ENCODE measurements around the gene TMC3.
"Not testable (repeated sequence)": the region's sequence is repeated elsewhere in the genome, so short reads cannot be mapped to it uniquely, and the experiment has no call there.

TMC3 gene

DNA sequence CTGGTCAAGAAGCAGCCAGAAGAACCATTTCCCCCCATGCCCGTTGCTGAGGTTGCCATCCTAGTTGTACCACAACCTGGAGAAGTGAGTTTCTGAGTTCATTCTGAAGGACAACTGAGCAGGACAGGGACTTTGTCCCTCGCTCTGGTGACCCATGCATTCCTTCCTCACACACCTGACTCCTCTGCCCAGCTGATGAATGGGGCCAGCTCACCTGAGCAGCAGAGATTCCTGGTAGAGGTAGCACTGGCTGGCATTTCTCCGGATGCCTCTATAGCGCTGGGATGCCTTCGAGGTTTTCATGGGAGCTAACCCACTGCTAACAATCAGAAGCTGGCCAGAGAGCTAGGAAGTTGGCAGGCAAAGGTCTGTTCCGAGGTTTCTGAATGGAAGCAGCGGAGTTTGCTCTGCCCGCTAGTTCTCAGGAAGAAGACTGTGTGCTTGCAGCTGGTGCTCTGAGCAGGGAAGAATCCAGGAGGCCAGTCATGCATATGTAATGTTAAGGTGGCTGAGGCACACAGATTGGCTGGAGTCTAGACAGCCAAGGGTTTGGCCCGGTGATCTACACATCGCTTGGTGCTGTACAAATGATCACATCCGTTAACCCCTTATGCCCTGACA, at the start of gene TMC3:
Gene TMC3, minus strand, starts transcription at position 439 of the 621 bp plus-strand sequence. Its CDS starts 136 bp downstream, at position 303.
- DNase-seq = no peak
- no peak for ATAC-seq

DNA sequence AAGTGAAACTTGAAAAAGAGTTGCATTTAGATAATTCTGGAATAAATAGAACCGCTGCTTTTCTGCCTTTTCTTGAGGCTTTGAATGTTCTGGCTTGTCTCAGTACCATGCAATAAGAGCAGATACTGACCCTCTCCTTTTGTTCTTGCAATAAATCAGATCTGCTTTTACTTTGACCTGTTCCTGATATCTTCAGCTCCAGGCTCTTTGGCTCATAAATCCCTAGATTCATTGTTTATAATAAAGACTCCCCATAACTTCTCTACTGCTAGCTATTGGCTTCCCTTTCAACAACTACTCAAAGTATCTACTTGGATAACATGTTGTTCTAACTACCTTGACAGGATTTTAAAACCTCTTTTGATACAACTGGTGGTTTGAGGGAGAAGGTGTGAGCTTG, 47.4 kb upstream of the TMC3 start:
- DNase-seq (no peak), ATAC-seq (no peak)

DNA sequence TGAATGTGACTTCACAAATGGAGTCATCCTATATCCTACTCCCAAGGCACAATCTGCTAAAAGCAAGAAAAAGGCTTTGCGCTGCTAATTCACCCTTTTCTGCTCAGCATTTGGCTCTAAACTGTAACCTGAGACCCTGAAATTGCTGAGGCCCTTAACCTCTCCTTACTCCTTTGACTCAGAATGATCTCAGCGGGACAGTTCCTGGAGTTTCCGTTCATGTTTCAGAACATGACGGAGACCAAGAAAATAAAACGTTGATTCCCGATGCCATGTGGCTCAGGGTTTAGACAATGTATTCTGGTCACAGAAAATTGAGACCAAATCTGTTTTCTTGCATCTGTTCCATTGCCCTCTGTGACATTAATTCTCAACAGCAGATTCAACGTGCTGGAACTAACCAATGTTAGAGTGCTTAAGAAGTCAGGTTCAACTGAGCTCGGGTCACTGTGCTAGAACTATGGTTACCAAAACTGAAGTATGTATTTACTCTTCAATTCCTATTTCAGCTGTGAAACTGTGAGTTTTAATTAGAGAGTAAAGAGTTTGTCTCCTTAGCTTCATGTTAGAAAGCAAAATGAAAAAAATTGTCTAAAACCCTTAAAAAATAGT, 45.4 kb upstream of the TMC3 start:
- DNase-seq (no peak), ATAC-seq (no peak)

DNA sequence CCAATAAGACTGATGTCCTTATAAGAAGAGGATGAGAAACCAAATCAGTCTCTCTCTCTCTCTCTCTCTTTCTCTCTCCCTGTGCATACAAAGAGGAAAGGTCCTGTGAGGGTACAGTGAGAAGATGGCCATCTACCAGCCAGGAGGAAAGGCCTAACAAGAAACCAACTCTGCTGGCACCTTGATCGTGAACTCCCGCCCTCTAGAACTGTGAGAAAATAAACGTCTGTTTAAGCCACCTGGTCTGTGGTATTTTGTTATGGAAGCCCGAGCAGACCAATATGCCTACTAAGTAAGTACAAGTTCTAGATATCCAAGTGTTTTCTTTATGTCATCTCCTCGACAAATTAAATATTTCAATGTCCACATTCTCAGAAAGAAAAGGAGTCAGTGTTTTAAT, 44.9 kb upstream of the TMC3 start:
- ATAC-seq (no peak), DNase-seq (no peak)

DNA sequence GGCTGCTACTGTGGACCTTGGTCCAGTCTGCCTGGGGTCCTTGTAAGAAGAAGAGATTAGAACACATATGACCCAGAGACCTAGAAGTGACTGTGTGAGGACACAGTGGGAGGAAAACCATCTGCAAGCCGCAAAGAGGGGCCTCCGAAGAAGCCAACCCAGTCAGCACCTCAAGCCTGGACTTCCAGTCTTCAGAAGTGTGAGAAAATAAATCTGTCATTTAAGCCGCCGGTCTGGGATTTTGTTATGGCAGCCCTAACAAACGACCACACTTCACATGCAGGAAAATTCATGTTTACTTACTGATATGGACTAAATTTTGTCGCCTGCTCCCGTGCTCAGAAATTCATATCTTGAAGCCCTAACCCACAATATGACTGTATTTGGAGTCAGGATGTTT, 44.4 kb upstream of the TMC3 start:
- DNase-seq (no peak), ATAC-seq (no peak)

DNA sequence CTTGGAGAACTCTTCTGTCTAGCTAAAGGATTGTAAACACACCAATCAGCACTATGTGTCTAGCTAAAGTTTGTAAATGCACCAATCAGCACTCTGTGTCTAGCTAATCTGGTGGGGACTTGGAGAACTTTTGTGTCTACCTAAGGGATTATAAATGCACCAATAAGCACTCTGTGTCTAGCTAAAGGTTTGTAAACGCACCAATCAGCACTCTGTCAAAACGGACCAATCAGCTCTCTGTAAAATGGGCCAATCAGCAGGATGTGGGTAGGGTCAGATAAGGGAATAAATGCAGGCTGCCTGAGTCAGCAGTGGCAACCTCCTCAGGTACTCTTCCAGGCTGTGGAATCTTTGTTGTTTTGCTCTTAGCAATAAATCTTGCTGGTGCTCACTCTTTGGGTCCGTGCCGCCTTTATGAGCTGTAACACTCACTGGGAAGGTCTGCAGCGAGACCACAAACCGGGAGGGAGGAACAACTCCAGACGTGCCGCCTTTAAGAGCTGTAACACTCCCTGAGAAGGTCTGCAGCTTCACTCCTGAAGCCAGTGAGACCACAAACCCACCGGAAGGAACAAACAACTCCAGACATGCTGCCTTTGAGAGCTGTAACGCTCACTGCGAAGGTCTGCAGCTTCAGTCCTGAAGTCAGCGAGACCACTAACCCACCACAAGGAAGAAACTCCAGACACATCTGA, 40.4 kb upstream of the TMC3 start:
- not testable (repeated sequence) for DNase-seq, ATAC-seq

DNA sequence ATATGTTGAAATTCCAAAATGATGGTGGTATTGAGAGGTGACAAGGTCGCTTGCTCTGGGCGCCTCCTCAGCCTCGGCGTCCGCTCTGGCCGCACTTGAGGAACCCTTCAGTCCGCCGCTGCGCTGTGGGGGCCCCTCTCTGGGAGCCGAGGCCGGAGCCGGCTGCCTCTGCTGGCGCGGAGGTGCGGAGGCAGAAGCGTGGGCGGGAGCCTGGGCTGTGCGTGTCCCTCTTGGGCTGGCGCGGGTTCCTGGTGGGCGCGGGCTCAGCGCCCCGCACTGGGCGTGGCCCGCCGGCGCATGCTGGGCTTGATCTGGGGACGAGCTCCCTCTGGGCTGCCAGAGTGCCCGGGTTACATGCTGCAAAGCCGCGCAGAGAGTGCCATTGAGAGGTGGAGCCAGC, 39.8 kb upstream of the TMC3 start:
- ATAC-seq (no peak), DNase-seq (no peak)

DNA sequence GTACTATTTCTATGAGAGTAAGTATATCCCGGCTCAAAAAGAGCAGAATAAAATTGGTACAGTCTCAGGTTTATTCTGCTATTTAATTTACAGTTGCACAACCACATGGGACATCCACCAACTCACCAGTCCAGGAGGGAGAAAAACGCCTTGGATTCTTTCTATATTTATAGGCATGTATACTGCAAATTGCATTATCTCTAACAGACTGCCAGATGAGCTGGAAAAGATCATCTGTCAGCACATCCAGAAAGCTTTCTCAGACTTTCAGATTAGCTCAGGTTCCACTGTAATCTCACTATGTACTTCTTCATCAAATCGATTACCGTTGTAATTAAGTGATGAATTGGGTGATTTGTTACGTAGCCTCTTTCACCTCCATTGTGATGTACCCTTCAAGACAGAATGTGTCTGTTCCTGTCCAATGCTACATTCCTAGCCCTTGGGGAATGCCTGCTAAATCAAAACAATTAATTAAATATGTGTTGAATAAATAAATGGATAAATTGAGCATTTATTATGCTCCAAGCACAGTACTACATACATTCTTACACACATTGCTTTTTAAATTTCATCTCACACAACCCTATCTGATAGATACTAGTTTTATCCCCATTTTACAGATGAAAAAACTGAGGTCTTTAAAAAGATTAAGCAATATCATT, 38.1 kb upstream of the TMC3 start:
- DNase-seq (no peak), ATAC-seq (no peak)

DNA sequence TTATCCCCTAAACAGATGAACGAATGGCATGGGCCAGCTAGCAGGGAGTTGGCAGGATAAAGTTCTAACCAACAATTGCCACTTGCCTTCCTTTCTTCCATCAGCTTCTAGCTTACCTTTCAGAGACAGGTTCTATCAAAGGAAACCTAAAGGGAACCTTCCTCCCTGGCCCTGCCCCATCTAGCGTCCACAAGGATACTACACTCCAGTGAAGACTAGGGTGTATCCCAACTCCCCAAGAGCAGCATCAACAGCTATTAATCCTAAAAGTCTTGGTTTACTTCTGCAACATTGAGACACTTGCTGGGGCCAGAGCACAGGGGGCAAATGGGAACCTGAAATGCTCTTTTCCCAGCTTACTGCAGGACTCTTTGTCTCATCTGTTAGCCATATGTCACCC, 37.0 kb upstream of the TMC3 start:
- DNase-seq (no peak), ATAC-seq (no peak)

DNA sequence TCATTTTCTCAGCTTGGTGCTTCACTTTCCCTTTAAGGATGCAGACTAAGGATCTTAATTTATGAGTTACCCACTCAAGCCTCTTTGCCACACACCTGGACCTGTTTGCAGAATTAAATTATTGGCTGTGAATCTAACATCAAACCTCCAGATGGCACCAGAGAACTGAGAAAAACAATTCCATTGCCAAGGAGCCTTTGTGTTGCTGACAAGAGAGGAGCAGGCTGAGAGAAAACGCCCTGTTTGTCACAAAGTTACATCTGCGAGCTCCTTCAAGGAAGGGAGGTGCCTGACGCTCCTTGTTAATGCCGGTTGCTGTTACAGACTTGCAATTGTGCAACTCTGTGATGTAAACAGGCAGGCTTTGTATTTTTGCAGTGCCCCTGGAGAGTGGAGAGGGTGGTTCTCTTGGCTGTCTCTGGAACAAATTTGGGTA, 36.3 kb upstream of the TMC3 start:
- no peak for DNase-seq
- peak; percentile 50 for ATAC-seq

DNA sequence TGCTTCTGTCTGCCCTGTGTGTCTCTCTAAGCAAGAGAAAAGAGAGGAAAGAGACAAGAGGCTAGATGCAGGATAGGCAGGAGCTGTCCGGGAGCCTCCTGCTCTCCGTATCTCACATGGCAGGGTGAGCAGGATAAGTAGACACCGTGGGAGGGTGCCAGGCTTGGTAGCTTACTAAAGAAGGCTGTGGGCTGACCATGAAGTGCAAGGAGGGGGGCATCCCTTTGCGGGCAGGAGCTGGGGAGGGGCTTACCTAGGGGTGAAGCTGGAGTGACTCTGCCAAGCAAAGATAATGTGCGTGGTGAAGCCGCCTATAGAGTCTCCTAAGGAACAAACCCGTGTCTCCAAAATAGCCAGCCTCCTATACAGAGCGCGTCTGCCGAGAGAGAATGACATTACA, 33.7 kb upstream of the TMC3 start:
- DNase-seq (no peak), ATAC-seq (no peak)

DNA sequence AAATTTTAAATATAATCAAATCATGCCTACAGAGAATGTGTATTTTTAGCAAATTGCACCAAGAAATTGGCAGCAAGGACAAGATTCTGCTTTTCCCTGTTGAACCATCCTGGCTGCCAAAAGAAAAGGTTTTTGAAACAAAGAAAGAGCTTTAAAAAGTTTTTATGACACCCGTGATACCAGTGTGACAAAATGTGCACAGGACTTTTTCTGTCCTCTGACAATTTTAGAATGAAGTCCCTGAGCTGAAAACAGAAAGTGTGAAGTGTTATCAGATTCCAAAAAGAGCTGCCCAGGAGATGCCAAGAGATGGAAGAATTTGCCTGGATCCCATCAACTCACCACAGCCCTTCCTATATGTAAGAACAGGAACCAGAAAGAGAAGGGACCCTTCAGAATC, 33.2 kb upstream of the TMC3 start:
- DNase-seq (no peak), ATAC-seq (no peak)

DNA sequence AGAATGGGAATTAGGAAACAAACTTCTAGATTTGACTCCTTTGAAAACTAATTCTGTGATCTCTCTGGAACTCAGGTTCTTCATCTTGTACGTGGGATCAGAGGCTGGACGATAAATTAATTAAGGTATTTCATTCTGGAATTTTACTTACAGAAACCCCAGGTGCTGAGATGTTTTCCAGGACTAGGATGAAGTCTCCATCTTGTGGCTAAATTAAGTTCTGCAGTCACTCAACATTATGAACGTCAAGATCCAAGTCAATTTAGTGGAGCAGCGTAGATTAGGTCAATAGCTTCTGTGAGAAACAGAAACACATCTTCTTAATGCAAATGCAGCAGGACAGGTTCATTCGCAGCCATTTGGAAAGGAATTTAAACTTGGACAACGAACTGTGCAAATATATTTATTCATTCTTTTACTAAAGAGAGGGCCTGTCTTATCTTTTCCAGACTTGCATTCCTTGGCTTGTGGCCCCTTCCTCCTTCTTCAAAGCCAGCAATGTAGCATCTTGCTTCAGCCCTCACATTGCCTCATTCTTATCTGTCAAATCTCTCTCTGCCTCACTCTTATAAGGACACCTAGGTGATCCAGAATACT, 26.7 kb upstream of the TMC3 start:
- DNase-seq (no peak), ATAC-seq (no peak)

DNA sequence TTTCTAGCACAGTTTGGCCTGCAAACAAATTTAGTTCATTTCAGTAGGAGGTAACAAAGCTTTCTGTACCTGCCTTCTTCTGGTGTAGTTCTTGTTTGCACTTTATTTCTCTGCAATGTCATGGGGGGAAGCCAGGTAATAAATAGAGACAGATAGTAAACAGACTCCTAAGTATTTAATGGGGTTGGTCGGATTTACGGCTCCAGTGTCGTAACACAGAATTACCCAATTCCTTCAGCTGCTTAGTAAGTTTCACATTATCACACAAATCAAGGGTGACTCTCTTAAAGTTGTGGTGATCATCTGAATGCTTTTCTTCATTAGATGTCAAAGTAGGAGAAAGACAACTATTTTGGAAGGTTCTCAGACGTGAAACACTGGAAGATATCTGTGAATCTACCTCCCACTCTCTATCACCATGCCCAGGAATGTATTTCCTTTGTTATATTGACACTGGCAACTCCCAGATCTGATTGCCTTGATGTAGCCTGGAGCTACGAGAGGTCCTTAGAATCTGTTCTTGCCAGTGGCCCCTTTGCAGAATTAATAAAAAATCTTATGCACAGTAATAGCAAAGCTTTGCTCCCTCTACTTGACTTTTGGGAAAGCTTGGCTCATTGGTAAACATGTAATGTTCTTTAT, 25.0 kb upstream of the TMC3 start:
- ATAC-seq = no peak
- no peak for DNase-seq

DNA sequence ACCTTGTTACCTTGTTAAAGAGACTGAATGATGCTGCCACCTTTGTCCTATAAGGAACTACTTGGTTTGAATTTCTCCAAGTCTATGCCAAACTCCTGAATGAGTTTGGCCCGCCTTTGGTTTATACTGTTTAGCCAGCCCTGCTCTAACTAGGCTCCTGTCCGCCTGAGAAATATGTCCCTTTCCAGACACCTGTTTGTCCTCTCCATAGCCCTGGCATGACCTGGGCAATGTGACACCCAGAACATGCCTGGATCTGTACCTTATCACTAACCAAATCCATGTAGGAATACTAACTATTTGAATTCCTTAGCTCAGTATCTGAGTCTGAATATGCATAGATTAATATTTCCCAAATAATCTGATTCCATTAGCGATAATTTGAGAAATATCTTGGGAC, 24.4 kb upstream of the TMC3 start:
- no peak for ATAC-seq
- DNase-seq = no peak

DNA sequence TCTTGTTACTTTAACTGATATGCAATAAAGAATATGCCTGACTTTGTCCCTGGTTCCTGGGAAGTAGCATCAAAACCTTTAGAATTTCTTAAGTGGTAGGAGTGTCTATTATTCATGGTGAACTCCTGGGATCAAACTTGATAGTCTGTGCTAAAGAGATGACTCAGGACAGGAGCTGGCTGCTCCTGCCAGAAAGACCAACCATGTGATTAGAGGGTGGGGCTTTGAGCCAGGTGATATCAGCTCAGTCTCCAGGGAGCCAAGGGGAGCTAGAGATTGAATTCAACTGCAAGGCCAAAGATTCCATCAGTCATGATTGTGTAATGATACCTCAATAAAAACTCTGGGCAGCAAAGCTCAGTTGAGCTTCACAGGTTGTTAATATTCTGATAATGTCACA, 20.6 kb upstream of the TMC3 start:
- ATAC-seq = no peak
- no peak for DNase-seq

DNA sequence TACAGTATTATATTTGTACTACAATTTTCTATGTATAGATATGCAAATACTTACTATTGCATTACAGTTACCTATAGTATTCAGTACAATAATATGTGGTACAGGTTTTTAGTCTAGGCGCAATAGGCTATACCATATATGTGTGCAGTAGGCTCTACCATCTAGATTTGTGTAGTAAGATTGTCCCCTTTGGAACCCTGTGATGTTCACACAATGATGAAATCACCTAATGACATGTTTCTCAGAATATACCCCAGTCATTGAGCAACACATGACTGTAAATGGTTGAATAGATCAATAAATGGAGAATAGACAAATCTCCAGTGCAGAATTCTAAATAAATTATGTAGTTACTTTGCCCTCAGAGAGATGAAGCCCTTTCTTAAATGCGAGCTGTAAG, 17.6 kb upstream of the TMC3 start:
- ATAC-seq = no peak
- DNase-seq = no peak

DNA sequence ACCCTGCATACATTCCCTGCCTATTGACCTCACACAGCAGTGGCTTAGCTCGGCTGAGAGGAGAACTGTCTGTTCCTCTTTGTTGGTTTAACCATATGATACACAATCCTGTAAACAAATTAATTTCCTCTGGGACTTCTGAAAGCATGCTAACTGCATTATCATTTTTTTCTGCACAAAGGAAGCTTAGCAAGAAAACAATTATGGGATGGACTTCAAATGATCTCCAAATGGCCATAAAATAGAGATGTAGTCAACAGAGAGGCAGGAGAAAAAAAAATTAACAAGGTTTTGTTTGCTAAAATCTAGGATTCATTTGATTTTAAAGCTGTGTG, 14.4 kb upstream of the TMC3 start:
- no peak for DNase-seq
- ATAC-seq = no peak

DNA sequence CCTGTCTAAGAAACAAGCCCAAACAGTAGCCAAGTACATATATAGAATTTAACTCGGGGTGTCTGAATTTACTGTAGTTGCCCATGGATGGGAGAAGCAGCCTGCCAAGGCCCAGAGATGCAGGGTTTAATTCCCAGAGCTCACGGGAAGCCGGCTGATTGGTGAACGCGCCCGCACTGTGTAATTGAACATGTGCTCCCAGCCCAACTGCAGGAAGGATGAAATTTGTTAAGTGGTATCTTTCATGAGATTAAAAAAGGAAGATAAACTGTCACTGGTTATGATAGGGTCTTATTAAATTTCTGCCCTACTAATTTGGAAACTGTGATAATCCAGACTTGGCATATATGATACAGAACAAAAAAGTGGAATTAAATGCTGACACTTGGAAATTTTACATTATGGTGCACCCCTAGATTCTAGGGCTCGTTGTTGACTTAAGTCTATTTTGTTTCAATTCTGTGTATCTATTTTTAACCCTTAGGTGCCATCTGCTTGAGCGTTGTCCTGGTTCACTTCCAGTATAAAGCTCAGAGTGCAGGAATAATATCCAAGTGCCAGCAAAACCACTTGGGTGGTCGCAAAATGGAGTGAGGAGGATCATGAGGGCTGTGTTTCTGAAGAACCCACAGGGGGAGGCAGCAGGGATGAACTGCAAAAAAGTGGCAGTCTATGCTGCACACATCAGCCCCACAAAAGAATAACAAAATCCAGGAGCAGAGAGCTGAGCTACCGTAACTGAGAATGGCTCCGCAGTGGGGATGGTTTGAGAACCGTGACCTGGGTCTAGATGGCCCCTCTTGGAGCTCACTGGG, 13.8 kb upstream of the TMC3 start:
- no peak for ATAC-seq
- no peak for DNase-seq

DNA sequence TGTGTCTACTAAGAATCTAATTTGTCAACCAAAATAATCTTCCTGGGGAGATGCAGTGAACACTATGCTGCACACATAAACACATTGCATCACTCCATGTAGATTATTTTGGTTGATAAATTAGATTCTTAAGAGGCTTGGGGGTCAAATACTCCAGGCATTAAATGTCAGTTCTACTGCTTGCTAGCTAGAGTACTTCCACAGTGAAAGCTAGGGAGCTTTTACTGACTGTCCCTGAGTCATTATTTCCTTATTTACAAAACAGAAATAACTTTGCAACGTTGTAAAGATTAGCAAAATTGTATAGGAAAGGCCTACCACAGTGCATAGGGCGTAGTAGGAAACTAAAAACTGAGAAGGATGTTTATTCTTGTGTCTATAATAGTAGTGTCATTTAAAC, 12.9 kb upstream of the TMC3 start:
- no peak for ATAC-seq
- DNase-seq = no peak

DNA sequence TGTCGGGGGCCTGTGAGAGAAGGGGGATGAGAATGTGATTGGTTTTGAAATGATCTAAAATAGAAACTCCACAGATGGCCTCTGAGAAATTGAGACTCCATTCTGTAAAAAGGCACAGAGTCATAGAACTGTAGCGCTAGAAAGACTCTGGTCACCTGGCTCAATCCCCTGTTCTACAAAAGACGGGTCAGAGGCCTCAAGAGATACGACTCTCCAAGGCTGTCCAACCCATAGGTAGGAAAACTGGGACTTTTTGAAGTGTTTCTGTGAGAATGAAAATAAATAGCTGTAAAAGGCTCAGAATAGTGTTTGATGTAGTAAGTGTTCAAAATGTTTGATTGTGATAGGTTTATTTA, 11.7 kb upstream of the TMC3 start:
- DNase-seq (no peak), ATAC-seq (no peak)
